PFSK-1 (cell line): ENCODE data around the gene KAT2B.

Source experiments
- FOXP2 ChIP-seq: optimal IDR thresholded peaks from 2 replicates; pipeline ENCODE3; 2011; ENCODE audit warnings: borderline replicate concordance, control low read depth, inconsistent platforms; ENCODE audit not compliant: insufficient read depth; ENCODE audit errors: extremely low read length, extremely low read depth
- POLR2AphosphoS5 ChIP-seq: IDR thresholded peaks from 2 replicates; pipeline ENCODE4 v1.6.1; 2012; ENCODE audit warnings: low read depth, mild to moderate bottlenecking, control low read depth, low read length, moderate library complexity
- SIN3A ChIP-seq: IDR thresholded peaks from 2 replicates; pipeline ENCODE4 v1.6.1; 2012; ENCODE audit warnings: mild to moderate bottlenecking, low read length, moderate library complexity, borderline replicate concordance; ENCODE audit not compliant: insufficient read depth
- TAF1 ChIP-seq: IDR thresholded peaks from 2 replicates; pipeline ENCODE4 v1.6.1; 2012; ENCODE audit warnings: low read length, control low read depth, borderline replicate concordance; ENCODE audit not compliant: insufficient read depth
- TF ChIP-seq, protein P1 (sequence below), 2 experiments: IDR thresholded peaks; 2 replicates each; pipeline versions ENCODE4 v1.6.1 to v1.8.0; 2011 to 2012; ENCODE audit warnings: low read depth in 2 of 2, low read length in 2 of 2, control low read depth in 1 of 2, inconsistent platforms in 1 of 2, mild to moderate bottlenecking in 1 of 2, moderate library complexity in 1 of 2; ENCODE audit not compliant: insufficient read depth in 1 of 2

Gene KAT2B

GRCh38 chr3:20051123-20051806, 11.0 kb downstream of the KAT2B start:
- TF ChIP-seq POLR2AphosphoS5 (no peak), TAF1 (no peak), SIN3A (no peak), FOXP2 (no peak)
- TF ChIP-seq, protein P1, sequence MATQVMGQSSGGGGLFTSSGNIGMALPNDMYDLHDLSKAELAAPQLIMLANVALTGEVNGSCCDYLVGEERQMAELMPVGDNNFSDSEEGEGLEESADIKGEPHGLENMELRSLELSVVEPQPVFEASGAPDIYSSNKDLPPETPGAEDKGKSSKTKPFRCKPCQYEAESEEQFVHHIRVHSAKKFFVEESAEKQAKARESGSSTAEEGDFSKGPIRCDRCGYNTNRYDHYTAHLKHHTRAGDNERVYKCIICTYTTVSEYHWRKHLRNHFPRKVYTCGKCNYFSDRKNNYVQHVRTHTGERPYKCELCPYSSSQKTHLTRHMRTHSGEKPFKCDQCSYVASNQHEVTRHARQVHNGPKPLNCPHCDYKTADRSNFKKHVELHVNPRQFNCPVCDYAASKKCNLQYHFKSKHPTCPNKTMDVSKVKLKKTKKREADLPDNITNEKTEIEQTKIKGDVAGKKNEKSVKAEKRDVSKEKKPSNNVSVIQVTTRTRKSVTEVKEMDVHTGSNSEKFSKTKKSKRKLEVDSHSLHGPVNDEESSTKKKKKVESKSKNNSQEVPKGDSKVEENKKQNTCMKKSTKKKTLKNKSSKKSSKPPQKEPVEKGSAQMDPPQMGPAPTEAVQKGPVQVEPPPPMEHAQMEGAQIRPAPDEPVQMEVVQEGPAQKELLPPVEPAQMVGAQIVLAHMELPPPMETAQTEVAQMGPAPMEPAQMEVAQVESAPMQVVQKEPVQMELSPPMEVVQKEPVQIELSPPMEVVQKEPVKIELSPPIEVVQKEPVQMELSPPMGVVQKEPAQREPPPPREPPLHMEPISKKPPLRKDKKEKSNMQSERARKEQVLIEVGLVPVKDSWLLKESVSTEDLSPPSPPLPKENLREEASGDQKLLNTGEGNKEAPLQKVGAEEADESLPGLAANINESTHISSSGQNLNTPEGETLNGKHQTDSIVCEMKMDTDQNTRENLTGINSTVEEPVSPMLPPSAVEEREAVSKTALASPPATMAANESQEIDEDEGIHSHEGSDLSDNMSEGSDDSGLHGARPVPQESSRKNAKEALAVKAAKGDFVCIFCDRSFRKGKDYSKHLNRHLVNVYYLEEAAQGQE (IDR thresholded peaks at IDR 0.05; ENCODE audit: insufficient read depth in 1 of 2, low read depth in 2 of 2, low read length in 2 of 2) = no peak

GRCh38 chr3:20052851-20053250, 12.6 kb downstream of the KAT2B start:
- TF ChIP-seq, protein P1 (IDR thresholded peaks at IDR 0.05; ENCODE audit: insufficient read depth in 1 of 2, low read depth in 2 of 2, low read length in 2 of 2) = no peak
- TF ChIP-seq POLR2AphosphoS5 (no peak), FOXP2 (no peak), SIN3A (no peak), TAF1 (no peak)

- no peak for TF ChIP-seq TAF1
- TF ChIP-seq FOXP2 = no peak
- TF ChIP-seq, protein P1 (IDR thresholded peaks at IDR 0.05; ENCODE audit: insufficient read depth in 1 of 2, low read depth in 2 of 2, low read length in 2 of 2) = no peak
- no peak for TF ChIP-seq SIN3A
- no peak for TF ChIP-seq POLR2AphosphoS5
Observed at GRCh38 chr3:20054549-20054987, 14.3 kb downstream of the KAT2B start.

- TF ChIP-seq TAF1 = no peak
- TF ChIP-seq SIN3A = no peak
- TF ChIP-seq POLR2AphosphoS5 = no peak
- TF ChIP-seq, protein P1 (IDR thresholded peaks at IDR 0.05; ENCODE audit: insufficient read depth in 1 of 2, low read depth in 2 of 2, low read length in 2 of 2) = no peak
- TF ChIP-seq FOXP2 = no peak
Observed at GRCh38 chr3:20055020-20055775, 15.0 kb downstream of the KAT2B start.

DNA sequence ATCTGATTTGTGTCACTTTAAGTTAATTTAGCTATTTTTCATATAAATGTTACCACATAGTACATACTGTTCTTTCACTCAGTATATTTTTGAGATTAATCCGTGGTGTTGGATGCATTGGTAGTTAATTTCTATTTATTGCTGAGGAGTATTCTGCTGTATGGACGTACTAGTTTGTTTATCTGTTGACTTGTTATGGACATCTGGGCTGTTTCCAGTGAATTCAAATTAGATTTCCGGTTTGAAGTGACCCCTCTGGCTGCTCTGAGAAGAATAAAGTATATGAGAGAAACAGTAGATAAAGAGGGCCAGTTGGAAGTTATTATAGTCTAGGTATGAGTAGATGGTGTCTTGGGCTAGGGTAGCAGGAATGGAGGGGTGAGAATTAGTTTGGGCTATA, 15.6 kb downstream of the KAT2B start:
- TF ChIP-seq, protein P1 (IDR thresholded peaks at IDR 0.05; ENCODE audit: insufficient read depth in 1 of 2, low read depth in 2 of 2, low read length in 2 of 2) = no peak
- TF ChIP-seq POLR2AphosphoS5 (no peak), SIN3A (no peak), FOXP2 (no peak), TAF1 (no peak)
